Endothelial cell of umbilical vein (primary cell): ENCODE measurements around the gene MGARP. TPM values are rescaled to one million over a fixed set of nuclear protein-coding genes. Genes with fewer than 3 reads are reported as not detected.
A peak's percentile ranks its signal among the peaks of the same experiment; 100 is the strongest.

Experiments used
- Bru-seq: library from RNA; stranded (reverse); fragments of 400-500 nt; gene quantifications from one replicate; lab custom pipeline; 2021; lab: Mats Ljungman, UMichigan
- BruChase-seq, 2 experiments: library from RNA; stranded (reverse); fragments of 400-500 nt; gene quantifications; one replicate each; lab custom pipeline; 2021; lab: Mats Ljungman, UMichigan
- BruUV-seq: library from RNA; stranded (reverse); fragments of 400-500 nt; replicated peaks from 2 replicates; lab custom pipeline; 2021; lab: Mats Ljungman, UMichigan
- CTCF ChIA-PET: fragments of 300-600, 350-600 bp; sonication (Branson Sonifier 250); formaldehyde crosslinking; loops from one replicate; lab custom pipeline; 2021; ENCODE audit warnings: antibody characterized with exemption, inconsistent platforms; lab: Charles Lee
- POLR2A ChIA-PET: fragments of 300-600, 350-600 bp; sonication (Branson Sonifier 250); formaldehyde crosslinking; loops from one replicate; lab custom pipeline; 2021; ENCODE audit warnings: antibody characterized with exemption, inconsistent platforms; lab: Charles Lee
- DNase-seq: peaks from one replicate; pipeline ENCODE4 v3.0.0-alpha.2; 2011; ENCODE audit warnings: low read depth, low spot score
- FAIRE-seq: peaks from 2 replicates; lab custom pipeline; 2011; peaks lifted over from hg19 to GRCh38; lab: Jason Lieb, UNC
- H2AFZ ChIP-seq: 2 replicates; pipeline ENCODE4 v1.6.0; 2012; ENCODE audit warnings: low read depth, low read length, control low read depth, inconsistent platforms
- H3K27ac ChIP-seq: 2 replicates; pipeline ENCODE4 v1.5.1; 2011; ENCODE audit warnings: low read depth, mild to moderate bottlenecking, control low read depth, low read length, moderate library complexity; ENCODE audit not compliant: insufficient read depth
- H3K27me3 ChIP-seq, 2 experiments: 2 replicates each; pipeline versions ENCODE4 v1.6.0 to v1.6.1; 2011; ENCODE audit warnings: low read length in 2 of 2, mixed read lengths in 1 of 2; ENCODE audit not compliant: control insufficient read depth in 2 of 2, insufficient read depth in 2 of 2
- H3K36me3 ChIP-seq, 2 experiments: 2 replicates in 1 of 2; 3 replicates in 1 of 2; pipeline ENCODE4 v1.5.1; 2011; ENCODE audit warnings: low read length in 2 of 2, mild to moderate bottlenecking in 1 of 2, moderate library complexity in 1 of 2; ENCODE audit not compliant: control insufficient read depth in 2 of 2, insufficient read depth in 2 of 2; ENCODE audit errors: extremely low read depth in 1 of 2
- H3K4me1 ChIP-seq: 3 replicates; pipeline ENCODE4 v1.5.1; 2011; ENCODE audit warnings: mild to moderate bottlenecking, low read length; ENCODE audit not compliant: control insufficient read depth, insufficient read depth; ENCODE audit errors: extremely low read depth
- H3K4me2 ChIP-seq: 2 replicates; pipeline ENCODE4 v1.6.1; 2011; ENCODE audit warnings: low read length, control low read depth, mixed read lengths; ENCODE audit not compliant: insufficient read depth
- H3K4me3 ChIP-seq, 3 experiments: fragments of 200-600 bp in 1 of 3; sonication (generic), shearing (Covaris generic) in 1 of 3; replicated peaks in 1 of 3; 2 replicates each; pipeline ENCODE4 v1.5.1; 2011 to 2016; ENCODE audit warnings: control low read depth in 3 of 3, low read length in 3 of 3, mild to moderate bottlenecking in 2 of 3, inconsistent platforms in 1 of 3, low read depth in 1 of 3, moderate library complexity in 1 of 3; ENCODE audit not compliant: insufficient read depth in 1 of 3
- H3K79me2 ChIP-seq: 2 replicates; pipeline ENCODE4 v1.6.0; 2012; ENCODE audit warnings: low read length, inconsistent platforms; ENCODE audit not compliant: control insufficient read depth, insufficient read depth
- H3K9ac ChIP-seq: replicated peaks from 2 replicates; pipeline ENCODE3; 2011; ENCODE audit warnings: low read length, control low read depth; ENCODE audit not compliant: insufficient read depth; ENCODE audit errors: extremely low read depth
- H3K9me1 ChIP-seq: replicated peaks from 3 replicates; pipeline ENCODE4 v1.6.0; 2011; ENCODE audit warnings: mild to moderate bottlenecking, low read length; ENCODE audit not compliant: control insufficient read depth, insufficient read depth; ENCODE audit errors: extremely low read depth
- H3K9me3 ChIP-seq: replicated peaks from 2 replicates; pipeline ENCODE4 v1.5.1; 2012; ENCODE audit warnings: low read length, inconsistent platforms; ENCODE audit not compliant: control insufficient read depth, insufficient read depth
- H4K20me1 ChIP-seq: replicated peaks from 2 replicates; pipeline ENCODE3; 2011; ENCODE audit warnings: mild to moderate bottlenecking, low read length; ENCODE audit not compliant: control insufficient read depth, insufficient read depth; ENCODE audit errors: extremely low read depth
- CTCF ChIP-seq, 2 donors: IDR thresholded peaks; 1 replicate in 1 of 2; 2 replicates in 1 of 2; pipeline ENCODE4 v1.5.1; 2011; ENCODE audit warnings: low read length in 2 of 2, mild to moderate bottlenecking in 2 of 2, moderate library complexity in 2 of 2, control low read depth in 1 of 2, inconsistent platforms in 1 of 2, low read depth in 1 of 2; ENCODE audit not compliant: insufficient read depth in 1 of 2; ENCODE audit errors: extremely low read depth in 1 of 2
- FOS ChIP-seq: IDR thresholded peaks from 2 replicates; pipeline ENCODE4 v1.6.1; 2011; ENCODE audit warnings: mild to moderate bottlenecking, low read length, moderate library complexity, borderline replicate concordance; ENCODE audit not compliant: insufficient read depth
- POLR2A ChIP-seq: IDR thresholded peaks from 2 replicates; pipeline ENCODE4 v1.6.1; 2012; ENCODE audit warnings: low read depth, mild to moderate bottlenecking, control low read depth, low read length
- POLR2AphosphoS5 ChIP-seq: IDR thresholded peaks from 2 replicates; pipeline ENCODE4 v1.6.1; 2012; ENCODE audit warnings: low read depth, mild to moderate bottlenecking, control low read depth, low read length, moderate library complexity; ENCODE audit not compliant: insufficient read depth
- dilution Hi-C: fragments of 300-500 bp; cut with MboI; formaldehyde crosslinking; loops from one replicate; pipeline ENCODE4 v1.15.0; 2019; ENCODE audit warnings: low sequenced_read_pairs; ENCODE audit not compliant: extremely low pct_ligation_motif_present
- intact Hi-C: fragments of 100-400 bp; cut with micrococcal nuclease; formaldehyde crosslinking; loops from one replicate; pipeline ENCODE4 v1.10.0; 2022
- long read RNA-seq: library from polyadenylated mRNA; stranded (forward); transcript quantifications from one replicate; pipeline ENCODE4 v2.0.0, GENCODE V29; 2021
- polyA minus RNA-seq, 3 experiments: library from RNA; depleted of rRNA, polyadenylated mRNA; stranded (reverse); fragments of >200 nt; gene quantifications; 1 replicate in 1 of 3; 2 replicates in 2 of 3; pipeline ENCODE4 v1.2.3, GENCODE V29; 2011
- polyA plus RNA-seq, 4 experiments: library from polyadenylated mRNA; depleted of rRNA in 3 of 4; stranded (reverse) in 3 of 4; unstranded in 1 of 4; fragments of >200 nt; gene quantifications; 2 replicates each; pipeline versions ENCODE4 v1.2.1 to v1.2.3, GENCODE V29; 2011 to 2012; ENCODE audit warnings: missing spikeins in 1 of 4
- total RNA-seq: library from RNA; stranded (reverse); gene quantifications from 2 replicates; pipeline ENCODE4 v1.2.3, GENCODE V29; 2021

The MGARP gene
- total RNA-seq (16.2 and 25.9 TPM in 2 replicates), polyA plus RNA-seq (22.6 and 26.6 TPM in 2 replicates), polyA minus RNA-seq (9.7 and 11.3 TPM in 2 replicates), Bru-seq, nascent RNA (percentile 64 among the genes with signal in this experiment), BruChase-seq, experiment 1, labeled RNA remaining after a 6-hour chase (percentile 60 among the genes with signal in this experiment), BruChase-seq, experiment 2, labeled RNA remaining after a 2-hour chase (percentile 48 among the genes with signal in this experiment)
- 54.1 and 58.8 TPM in 2 replicates for polyA plus RNA-seq (2011; cell fraction: cytosol; rRNA removed)
- 21.4 and 29.5 TPM in 2 replicates for polyA plus RNA-seq (2011; cell fraction: nucleus; rRNA removed)
- 56.6 and 61.2 TPM in 2 replicates for polyA plus RNA-seq (2012)
- polyA minus RNA-seq (2011; cell fraction: cytosol; rRNA and poly(A)+ RNA removed) = not detected
- polyA minus RNA-seq (2011; cell fraction: nucleus; rRNA and poly(A)+ RNA removed) = 2.3 and 3.7 TPM in 2 replicates
- long read RNA-seq, transcript MGARP-201 (4 exons, 1,339 nt) = major isoform, 72 of 72 reads
- long read RNA-seq, partial matches to known transcripts = 0 of 72 reads
- long read RNA-seq, other reads (novel, unspliced or antisense) = 0 of 72 reads

- no peaks in the 10 kb centered on the region for H4K20me1 ChIP-seq
- no peaks in the 10 kb centered on the region for H3K79me2 ChIP-seq
- dilution Hi-C loops (no loop called here), intact Hi-C loops (loop anchor here (1.0 to 5.0 kb wide), 5 partner anchors 15 to 183 kb away; partner anchors contain the start of gene NAA15)
- peak within 1 kb of the TSS; percentile 64 for H2AFZ ChIP-seq
- H3K9me3 ChIP-seq = no peaks in the 10 kb centered on the region
- BruUV-seq = no TSS peak
- peak; percentile 53 for TF ChIP-seq POLR2A
- peak in 1 of 2 donors; percentile 2 for TF ChIP-seq CTCF (IDR thresholded peaks at IDR 0.05; ENCODE audit: extremely low read depth in 1 of 2, insufficient read depth in 1 of 2, low read depth in 1 of 2, low read length in 2 of 2)
- TF ChIP-seq FOS = no peak
- peak; percentile 62 for TF ChIP-seq POLR2AphosphoS5
- peaks cover 26% of the 10 kb centered on the region for H3K4me1 ChIP-seq
- no peaks in the 10 kb centered on the region for H3K9me1 ChIP-seq
- H3K36me3 ChIP-seq = no peaks in the 10 kb centered on the region
- H3K4me2 ChIP-seq = peak within 1 kb of the TSS; percentile 97
- no peak within 1 kb of the TSS for H3K27ac ChIP-seq
- ChIA-PET CTCF (interaction anchor here (1.3 to 5.0 kb wide), 3 partner anchors 17 to 249 kb away, joined by 9 to 74 read pairs (median 36); no protein-coding TSS in a partner anchor), POLR2A (no interaction called here)
- DNase-seq (peak; percentile 73), FAIRE-seq (no peak)
- peak within 1 kb of the TSS; percentile 59 to 80 (median 68) for H3K4me3 ChIP-seq
- H3K9ac ChIP-seq = peak within 1 kb of the TSS; percentile 45
- H3K27me3 ChIP-seq = no peaks in the 10 kb centered on the region
These were observed at the start of gene MGARP for GRCh38 chr4:139279760-139280620. Gene MGARP (minus strand): TSS chr4:139280225. CDS start chr4:139280158, 67 bp downstream.
